RWPE1 (cell line): ENCODE data around the gene METTL27.
"Not testable (repeated sequence)": the region's sequence is repeated elsewhere in the genome, so short reads cannot be mapped to it uniquely, and the experiment has no call there.

Experiments used
- CTCF ChIA-PET: fragments of 350-600 bp; sonication (Branson Sonifier 250); formaldehyde crosslinking; extraction: SDS; loops from one replicate; lab custom pipeline; 2021; lab: Yijun Ruan, JAX
- POLR2A ChIA-PET: fragments of 400-600 bp; formaldehyde crosslinking; extraction: SDS; loops from one replicate; lab custom pipeline; 2020; ENCODE audit warnings: antibody characterized with exemption; ENCODE audit not compliant: low non-redundant PET; lab: Yijun Ruan, JAX
- DNase-seq: peaks from one replicate; pipeline ENCODE4 v3.0.0; 2012; ENCODE audit warnings: low spot score
- H3K27ac ChIP-seq: fragments of 450-650 bp; 2 replicates; pipeline ENCODE4 v1.5.1; 2017
- CTCF ChIP-seq: fragments of 450-650 bp; conservative IDR thresholded peaks from 2 replicates; pipeline ENCODE4 v1.5.1; 2017; ENCODE audit warnings: low read depth, mild to moderate bottlenecking

The METTL27 gene

GRCh38 chr7:73799282-73800141, 42.8 kb downstream of the METTL27 start:
- TF ChIP-seq CTCF = no peak
- H3K27ac ChIP-seq = peak overlapping the region; percentile 62
- DNase-seq = no peak
- ChIA-PET CTCF (interaction anchor here (0.6 kb wide), 1 partner anchor 407 kb away, joined by 5 read pairs; no protein-coding TSS in a partner anchor), POLR2A (no interaction called here)

- H3K27ac ChIP-seq, CTCF ChIA-PET, DNase-seq, POLR2A ChIA-PET: not testable (repeated sequence)
Measured at GRCh38 chr7:73797176-73797575, 45.1 kb downstream of the METTL27 start.

GRCh38 chr7:73796656-73797055, 45.7 kb downstream of the METTL27 start:
- POLR2A ChIA-PET, DNase-seq, H3K27ac ChIP-seq, CTCF ChIA-PET: not testable (repeated sequence)

GRCh38 chr7:73795188-73795587, 47.1 kb downstream of the METTL27 start:
- DNase-seq, CTCF ChIA-PET, H3K27ac ChIP-seq, POLR2A ChIA-PET: not testable (repeated sequence)

- DNase-seq, H3K27ac ChIP-seq, POLR2A ChIA-PET: not testable (repeated sequence)
- CTCF ChIA-PET = interaction anchor here (0.7 kb wide), 1 partner anchor 238 kb away, joined by 3 read pairs; no protein-coding TSS in a partner anchor
Measured at GRCh38 chr7:73791170-73791690, 51.1 kb downstream of the METTL27 start.

GRCh38 chr7:73789051-73789450, 53.3 kb downstream of the METTL27 start:
- DNase-seq = no peak
- no peak for TF ChIP-seq CTCF
- CTCF ChIA-PET = no interaction called here
- POLR2A ChIA-PET = no interaction called here
- H3K27ac ChIP-seq = no peak overlapping the region

GRCh38 chr7:73787786-73788048, 54.6 kb downstream of the METTL27 start:
- DNase-seq, CTCF ChIA-PET, H3K27ac ChIP-seq, POLR2A ChIA-PET: not testable (repeated sequence)

GRCh38 chr7:73786588-73786987, 55.7 kb downstream of the METTL27 start:
- no peak for TF ChIP-seq CTCF
- DNase-seq = no peak
- CTCF ChIA-PET = interaction anchor here (0.5 kb wide), 1 partner anchor 489 kb away, joined by 3 read pairs; no protein-coding TSS in a partner anchor
- no peak overlapping the region for H3K27ac ChIP-seq
- POLR2A ChIA-PET = no interaction called here
